Mucosa of gallbladder (tissue), 1 donor: ENCODE data around the gene ZYG11B. TPM values are rescaled to one million over a fixed set of nuclear protein-coding genes. Genes with fewer than 3 reads are reported as not detected.
"Not testable (repeated sequence)": the region's sequence is repeated elsewhere in the genome, so short reads cannot be mapped to it uniquely, and the experiment has no call there.

Source experiments
- DNase-seq: peaks from one replicate; pipeline ENCODE4 v3.0.0-alpha.2; 2020; ENCODE audit warnings: low spot score
- total RNA-seq: library from RNA; stranded (reverse); gene quantifications from one replicate; pipeline ENCODE4 v1.2.1, GENCODE V29; 2021
- donor health status: DM: no; HTN: no; CAD: no.

ZYG11B gene
- total RNA-seq, 1 donor from 2014 or later: 38.7 TPM

- DNase-seq: no peak
Observed at GRCh38 chr1:52852854-52853253, 126.6 kb downstream of the ZYG11B start.

GRCh38 chr1:52855584-52855983 is 129.3 kb downstream of the ZYG11B start:
- no peak for DNase-seq

GRCh38 chr1:52856026-52856425 is 129.8 kb downstream of the ZYG11B start:
- DNase-seq: no peak

- no peak for DNase-seq
Observed at GRCh38 chr1:52857443-52857842, 131.2 kb downstream of the ZYG11B start.

- DNase-seq: no peak
Observed at GRCh38 chr1:52862666-52863458, 136.6 kb downstream of the ZYG11B start.

- no peak for DNase-seq
Observed at GRCh38 chr1:52867087-52867863, 141.0 kb downstream of the ZYG11B start.

- DNase-seq: not testable (repeated sequence)
Observed at GRCh38 chr1:52869727-52870126, 143.5 kb downstream of the ZYG11B start.

GRCh38 chr1:52876843-52877242 is 150.6 kb downstream of the ZYG11B start:
- no peak for DNase-seq

Other genes with a start within 250 kb of the ZYG11B start
- gene TUT4, start 173.4 kb upstream of the ZYG11B start, total RNA-seq: 40.3 TPM
- 8.6 TPM for gene GPX7, start 124.1 kb upstream of the ZYG11B start, total RNA-seq
- 3.2 TPM for gene SHISAL2A, start 93.3 kb upstream of the ZYG11B start, total RNA-seq
- 13.7 TPM for gene COA7, start 28.1 kb upstream of the ZYG11B start, total RNA-seq
- 0.09 TPM for gene ZYG11A, start 116.3 kb downstream of the ZYG11B start, total RNA-seq
- 227 TPM for gene ECHDC2, start 195.3 kb downstream of the ZYG11B start, total RNA-seq
- 208 TPM for gene SCP2, start 200.8 kb downstream of the ZYG11B start, total RNA-seq